Activated CD4-positive, alpha-beta memory T cell treated with anti-CD3 and anti-CD28 coated beads, Interleukin-2, amount 10 ng/mL, durations not matched to agents 7 days and 5 days (primary cell): ENCODE data around the gene HOXA3. TPM values are rescaled to one million over a fixed set of nuclear protein-coding genes. Genes with fewer than 3 reads are reported as not detected.

Experiments
- CTCF ChIA-PET: fragments of 350-600 bp; sonication (Branson Sonifier 250); formaldehyde crosslinking; loops from one replicate; lab custom pipeline; 2021; ENCODE audit warnings: antibody characterized with exemption, inconsistent platforms; lab: Charles Lee
- POLR2A ChIA-PET: fragments of 350-600 bp; sonication (Branson Sonifier 250); formaldehyde crosslinking; loops from one replicate; lab custom pipeline; 2021; ENCODE audit warnings: antibody characterized with exemption; lab: Charles Lee
- DNase-seq: peaks from one replicate; pipeline ENCODE4 v3.0.0-alpha.2; 2020
- H3K27ac Mint-ChIP-seq: one replicate; pipeline ENCODE4 v1.8.0; 2021; ENCODE audit warnings: mild to moderate bottlenecking, mixed read lengths
- H3K27me3 Mint-ChIP-seq: one replicate; pipeline ENCODE4 v1.8.0; 2021; ENCODE audit warnings: mixed read lengths
- H3K36me3 Mint-ChIP-seq: one replicate; pipeline ENCODE4 v1.8.0; 2021; ENCODE audit warnings: low read depth, mixed read lengths
- H3K4me1 Mint-ChIP-seq: one replicate; pipeline ENCODE4 v1.8.0; 2021; ENCODE audit warnings: mixed read lengths
- H3K4me3 Mint-ChIP-seq: one replicate; pipeline ENCODE4 v1.8.0; 2021; ENCODE audit warnings: mild to moderate bottlenecking, mixed read lengths
- H3K9me3 Mint-ChIP-seq: one replicate; pipeline ENCODE4 v1.8.0; 2021; ENCODE audit warnings: mixed read lengths
- total RNA-seq, 2 experiments: library from RNA; stranded (reverse); gene quantifications; one replicate each; pipeline ENCODE4 v1.2.3, GENCODE V29; 2021

The HOXA3 gene
- total RNA-seq, 2 experiments from 2014 or later = not detected

DNA sequence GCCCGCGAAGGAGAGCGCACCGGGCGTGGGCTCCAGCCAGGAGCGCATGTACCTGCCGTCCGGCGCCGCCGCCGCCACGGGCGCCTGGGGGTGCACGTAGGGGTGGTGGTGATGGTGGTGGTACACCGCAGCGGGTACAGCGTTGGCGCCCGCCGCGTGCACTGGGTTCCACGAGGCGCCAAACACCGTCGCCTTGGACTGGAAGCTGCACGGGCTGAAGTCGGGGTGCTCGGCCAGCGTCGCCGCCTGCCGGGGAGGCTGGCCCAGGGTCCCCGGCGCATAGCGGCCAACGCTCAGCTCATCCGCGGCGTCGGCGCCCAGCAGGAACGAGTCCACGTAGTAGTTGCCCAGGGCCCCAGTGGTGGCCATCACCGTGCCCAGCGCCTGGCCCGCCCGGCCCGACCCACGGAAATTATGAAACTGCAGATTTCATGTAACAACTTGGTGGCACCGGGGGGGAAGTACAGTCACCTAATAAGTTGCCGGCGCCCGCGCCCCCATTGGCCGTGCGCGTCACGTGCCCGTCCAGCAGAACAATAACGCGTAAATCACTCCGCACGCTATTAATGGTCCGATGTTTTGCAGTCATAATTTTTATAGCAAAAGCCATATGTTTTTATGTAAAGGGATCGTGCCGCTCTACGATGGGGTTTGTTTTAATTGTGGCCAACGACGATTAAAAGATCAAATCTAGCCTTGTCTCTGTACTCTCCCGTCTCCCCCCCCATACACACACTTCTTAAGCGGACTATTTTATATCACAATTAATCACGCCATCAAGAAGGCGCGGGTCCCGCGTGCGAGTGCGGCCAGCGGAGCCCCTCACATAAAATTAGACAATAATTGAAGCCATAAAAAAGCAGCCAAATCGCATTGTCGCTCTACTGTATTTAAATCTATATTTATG is 13.0 kb upstream of the HOXA3 start, which contains the start of gene HOXA9:
Gene HOXA9, minus strand, starts transcription at position 449 of the 907 bp plus-strand sequence. Its CDS starts 80 bp downstream, at position 369.
- peak within 1 kb of the TSS; percentile 30 for H3K4me3 Mint-ChIP-seq
- peaks cover 79% of the 10 kb centered on the region for H3K27me3 Mint-ChIP-seq
- DNase-seq = no peak
- no peaks in the 10 kb centered on the region for H3K9me3 Mint-ChIP-seq
- ChIA-PET CTCF (interaction anchor here (1.5 kb wide), 1 partner anchor 1311 kb away, joined by 3 read pairs; no protein-coding TSS in a partner anchor), POLR2A (no interaction called here)
- peak within 1 kb of the TSS; percentile 65 for H3K27ac Mint-ChIP-seq
- H3K36me3 Mint-ChIP-seq = no peaks in the 10 kb centered on the region
- H3K4me1 Mint-ChIP-seq = peaks cover 12% of the 10 kb centered on the region

DNA sequence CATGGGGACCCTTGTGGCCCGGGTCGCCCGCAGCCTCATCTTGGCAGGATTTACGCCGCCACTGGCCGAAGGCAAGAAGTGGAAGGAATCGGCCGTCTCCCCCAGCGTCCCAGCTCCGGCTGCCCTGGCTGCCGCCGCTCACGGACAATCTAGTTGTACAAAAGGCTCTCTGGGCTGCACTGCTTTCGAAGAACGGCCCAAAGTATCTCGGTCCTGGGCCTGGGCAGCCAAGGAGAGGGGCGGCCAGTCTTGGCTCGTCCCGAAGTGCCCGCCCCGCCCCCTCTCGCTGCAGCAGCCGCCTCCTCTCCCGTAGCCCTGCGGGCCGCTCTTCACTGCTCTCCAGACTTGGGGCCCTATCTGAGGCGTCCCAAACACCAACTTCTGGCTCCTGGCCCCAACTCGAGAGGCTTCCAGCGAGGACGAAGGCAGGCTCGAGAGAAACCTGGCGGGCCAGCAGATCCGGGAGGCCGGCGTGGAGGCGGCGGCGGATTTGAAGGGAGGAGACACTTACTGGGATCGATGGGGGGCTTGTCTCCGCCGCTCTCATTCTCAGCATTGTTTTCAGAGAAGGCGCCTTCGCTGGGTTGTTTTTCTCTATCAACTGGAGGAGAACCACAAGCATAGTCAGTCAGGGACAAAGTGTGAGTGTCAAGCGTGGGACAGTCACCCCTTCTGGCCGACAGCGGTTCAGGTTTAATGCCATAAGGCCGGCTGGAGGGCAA is 12.1 kb upstream of the HOXA3 start:
- H3K27ac Mint-ChIP-seq = no peak overlapping the region
- CTCF ChIA-PET = no interaction called here
- no peak for DNase-seq
- H3K4me3 Mint-ChIP-seq = peak overlapping the region; percentile 24
- H3K27me3 Mint-ChIP-seq = peaks cover 82% of the 10 kb centered on the region
- POLR2A ChIA-PET = no interaction called here
- no peaks in the 10 kb centered on the region for H3K9me3 Mint-ChIP-seq
- H3K4me1 Mint-ChIP-seq = peaks cover 19% of the 10 kb centered on the region
- no peaks in the 10 kb centered on the region for H3K36me3 Mint-ChIP-seq

DNA sequence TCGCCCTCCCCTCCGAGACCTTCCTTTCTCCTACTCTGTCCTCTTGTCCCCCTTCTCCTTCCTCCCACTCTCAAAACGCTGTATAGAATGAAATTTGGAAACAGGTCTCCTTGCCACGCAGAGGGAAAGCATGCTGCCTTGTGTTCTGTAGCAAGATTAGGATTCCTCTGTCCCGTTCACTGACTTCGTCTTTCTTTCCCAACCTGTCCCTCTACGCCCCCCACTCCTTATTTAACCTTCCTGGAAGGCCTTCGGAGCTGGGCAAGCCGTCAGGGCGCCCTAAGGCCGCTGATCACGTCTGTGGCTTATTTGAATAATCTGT is 11.6 kb upstream of the HOXA3 start:
- H3K36me3 Mint-ChIP-seq = no peaks in the 10 kb centered on the region
- no peak for DNase-seq
- peaks cover 19% of the 10 kb centered on the region for H3K4me1 Mint-ChIP-seq
- ChIA-PET POLR2A (no interaction called here), CTCF (no interaction called here)
- no peak overlapping the region for H3K4me3 Mint-ChIP-seq
- H3K9me3 Mint-ChIP-seq = no peaks in the 10 kb centered on the region
- peaks cover 85% of the 10 kb centered on the region for H3K27me3 Mint-ChIP-seq
- H3K27ac Mint-ChIP-seq = no peak overlapping the region

DNA sequence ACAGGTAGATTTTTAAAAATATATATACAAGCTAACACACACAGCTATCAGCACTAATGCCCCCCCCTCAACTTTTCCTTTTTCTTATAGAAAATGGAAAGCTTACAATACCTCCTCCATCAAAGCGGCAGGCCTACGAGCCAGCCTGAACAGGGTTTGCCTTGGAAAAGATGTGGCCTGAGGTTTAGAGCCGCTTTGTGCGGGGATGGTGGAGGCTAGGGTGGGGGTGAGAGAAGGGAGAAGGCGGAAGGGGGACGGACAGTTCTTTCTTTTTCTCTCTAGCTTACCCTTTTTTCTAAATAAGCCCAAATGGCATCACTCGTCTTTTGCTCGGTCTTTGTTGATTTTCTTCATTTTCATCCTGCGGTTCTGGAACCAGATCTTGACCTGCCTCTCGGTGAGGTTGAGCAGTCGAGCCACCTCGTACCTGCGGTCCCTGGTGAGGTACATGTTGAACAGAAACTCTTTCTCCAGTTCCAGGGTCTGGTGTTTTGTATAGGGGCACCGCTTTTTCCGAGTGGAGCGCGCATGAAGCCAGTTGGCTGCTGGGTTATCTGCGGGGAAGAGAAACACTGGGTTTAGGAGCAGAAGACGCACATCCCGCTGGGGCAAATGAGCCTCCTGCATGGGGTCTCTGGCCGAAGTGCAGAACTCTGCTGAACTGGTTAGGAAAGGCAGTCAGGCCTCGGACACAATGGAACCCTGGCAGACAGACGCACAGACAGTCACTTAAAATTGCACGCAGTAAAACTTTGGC is 11.1 kb upstream of the HOXA3 start:
- CTCF ChIA-PET = interaction anchor here (0.6 to 1.6 kb wide), 5 partner anchors 13 to 311 kb away, joined by 3 to 7 read pairs (median 5); no protein-coding TSS in a partner anchor
- POLR2A ChIA-PET = interaction anchor here (1.2 kb wide), 1 partner anchor 31 kb away, joined by 3 read pairs; no protein-coding TSS in a partner anchor
- Mint-ChIP-seq H3K4me1 (peaks cover 18% of the 10 kb centered on the region), H3K4me3 (no peak overlapping the region), H3K9me3 (no peaks in the 10 kb centered on the region), H3K27ac (no peak overlapping the region), H3K36me3 (no peaks in the 10 kb centered on the region), H3K27me3 (peaks cover 85% of the 10 kb centered on the region)
- DNase-seq = no peak

DNA sequence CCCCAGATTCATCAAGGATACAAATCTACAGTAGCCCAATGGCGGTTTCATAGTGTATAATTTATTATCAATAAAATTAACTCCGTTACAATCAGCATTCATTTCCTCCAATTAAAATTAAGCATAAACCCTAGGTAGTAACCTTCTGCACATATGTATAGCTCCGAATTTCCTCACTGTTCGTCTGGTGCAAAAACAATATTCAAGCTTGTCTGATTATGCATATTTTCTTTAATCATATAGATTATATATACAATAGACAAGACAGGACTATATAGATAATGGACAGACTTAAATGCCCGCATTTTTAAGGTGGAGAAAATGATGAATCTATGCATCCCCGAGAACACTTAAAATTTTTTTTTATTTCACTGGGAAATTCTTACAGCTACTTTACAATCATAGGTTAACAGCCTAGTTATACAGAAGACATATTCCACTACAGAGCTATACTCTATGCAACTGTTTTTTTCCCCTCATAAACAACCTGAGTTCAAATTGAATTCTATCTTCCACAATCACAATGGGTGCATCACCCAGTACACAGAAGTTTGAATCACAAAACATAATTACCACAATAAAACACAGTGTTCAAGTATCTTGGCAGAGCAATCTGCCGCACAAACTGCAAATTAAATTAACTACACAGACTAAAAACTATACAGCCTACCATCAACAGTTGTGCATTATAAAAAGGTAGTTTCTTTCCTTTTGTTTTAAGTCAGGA is 10.3 kb upstream of the HOXA3 start:
- Mint-ChIP-seq H3K4me1 (peaks cover 20% of the 10 kb centered on the region), H3K9me3 (no peaks in the 10 kb centered on the region), H3K36me3 (no peaks in the 10 kb centered on the region), H3K4me3 (no peak overlapping the region), H3K27ac (no peak overlapping the region), H3K27me3 (peaks cover 85% of the 10 kb centered on the region)
- DNase-seq = no peak
- ChIA-PET CTCF (interaction anchor here (0.6 to 2.4 kb wide), 8 partner anchors 10 to 310 kb away, joined by 3 to 8 read pairs (median 4); no protein-coding TSS in a partner anchor), POLR2A (interaction anchor here (1.2 kb wide), 1 partner anchor 32 kb away, joined by 3 read pairs; no protein-coding TSS in a partner anchor)

DNA sequence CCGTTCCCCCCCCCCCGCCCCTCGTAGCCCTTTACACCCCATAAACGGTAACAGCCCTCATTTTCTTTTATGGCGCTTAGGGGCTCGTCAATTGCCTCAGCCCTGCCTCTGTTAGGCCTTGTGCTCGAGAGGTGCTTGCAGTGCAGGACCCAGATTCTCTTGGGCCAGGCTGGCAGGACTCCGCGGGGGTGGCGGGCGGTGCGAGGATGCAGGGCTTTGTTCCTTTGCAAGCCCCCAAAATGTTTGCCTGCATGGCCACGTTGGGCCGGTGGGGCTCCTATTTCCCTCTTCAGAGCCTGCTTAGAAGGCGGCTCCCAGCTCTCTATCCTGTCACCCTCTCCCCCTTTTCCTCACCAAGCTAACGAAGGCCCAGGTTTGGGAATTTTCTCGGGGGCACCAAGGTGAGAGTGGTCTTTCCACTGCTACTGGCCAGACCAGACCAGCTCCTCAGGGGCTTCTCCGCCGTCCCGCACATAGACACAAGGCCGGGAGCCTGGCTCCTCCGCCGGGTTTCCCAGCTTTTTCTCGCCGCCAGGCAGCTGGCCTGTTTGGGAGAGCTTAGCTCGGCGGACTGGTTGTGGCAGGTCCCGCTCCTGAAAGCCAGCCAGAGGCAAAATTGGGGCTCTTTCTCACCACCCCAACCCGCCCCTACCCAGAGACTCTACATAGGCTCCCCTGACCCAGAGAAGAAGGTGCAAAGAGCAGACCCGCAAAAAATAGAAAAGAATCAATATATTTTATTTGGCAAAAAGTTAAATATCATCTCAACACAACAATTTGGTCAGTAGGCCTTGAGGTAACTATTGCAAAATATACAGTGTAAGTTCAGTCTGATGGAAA is 9.6 kb upstream of the HOXA3 start:
- no peaks in the 10 kb centered on the region for H3K36me3 Mint-ChIP-seq
- POLR2A ChIA-PET = interaction anchor here (1.2 to 1.9 kb wide), 2 partner anchors 11 to 33 kb away, joined by 3 to 7 read pairs; no protein-coding TSS in a partner anchor

DNA sequence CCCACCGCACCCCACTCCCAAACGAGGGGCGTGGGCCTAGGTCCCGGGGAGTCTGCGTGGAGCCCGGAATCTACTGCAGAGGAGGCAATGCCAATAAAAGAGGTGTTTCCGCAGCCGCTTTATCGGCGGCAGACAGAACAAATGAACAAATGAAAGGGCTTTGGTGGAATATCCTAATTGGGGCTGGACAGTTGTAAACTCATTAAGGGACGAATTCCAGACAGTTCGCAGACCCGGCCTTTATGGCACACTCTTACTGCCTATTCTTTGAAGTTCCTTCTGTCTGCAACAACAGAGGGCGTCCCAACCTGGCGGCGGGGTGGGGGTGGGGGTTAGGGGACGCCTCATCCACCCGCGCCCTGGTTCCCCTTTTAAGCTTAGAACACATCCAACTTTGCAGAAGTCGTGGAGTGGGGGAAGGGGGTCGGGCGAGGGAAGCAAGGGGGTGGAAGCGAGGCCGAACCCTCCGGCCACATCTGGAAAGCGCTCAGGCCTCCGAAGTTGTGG is 8.9 kb upstream of the HOXA3 start:
- no peaks in the 10 kb centered on the region for H3K9me3 Mint-ChIP-seq
- no peaks in the 10 kb centered on the region for H3K36me3 Mint-ChIP-seq
- POLR2A ChIA-PET = interaction anchor here (0.9 to 1.9 kb wide), 3 partner anchors 11 to 482 kb away, joined by 3 to 7 read pairs (median 3); no protein-coding TSS in a partner anchor
- no peak overlapping the region for H3K27ac Mint-ChIP-seq
- H3K4me3 Mint-ChIP-seq = peak overlapping the region; percentile 53
- peaks cover 84% of the 10 kb centered on the region for H3K27me3 Mint-ChIP-seq
- H3K4me1 Mint-ChIP-seq = peaks cover 19% of the 10 kb centered on the region
- DNase-seq = no peak
- CTCF ChIA-PET = interaction anchor here (0.6 to 2.4 kb wide), 25 partner anchors 9 to 1299 kb away, joined by 3 to 16 read pairs (median 6); partner anchors contain the start of gene HOXA3

More for the DNA sequence above, 9.6 kb upstream of the HOXA3 start:
- Mint-ChIP-seq H3K4me3 (no peak overlapping the region), H3K4me1 (peaks cover 19% of the 10 kb centered on the region), H3K27me3 (peaks cover 85% of the 10 kb centered on the region), H3K27ac (no peak overlapping the region), H3K9me3 (no peaks in the 10 kb centered on the region)
- CTCF ChIA-PET = interaction anchor here (0.9 to 2.4 kb wide), 8 partner anchors 11 to 85 kb away, joined by 3 to 16 read pairs (median 5); no protein-coding TSS in a partner anchor
- DNase-seq = no peak

DNA sequence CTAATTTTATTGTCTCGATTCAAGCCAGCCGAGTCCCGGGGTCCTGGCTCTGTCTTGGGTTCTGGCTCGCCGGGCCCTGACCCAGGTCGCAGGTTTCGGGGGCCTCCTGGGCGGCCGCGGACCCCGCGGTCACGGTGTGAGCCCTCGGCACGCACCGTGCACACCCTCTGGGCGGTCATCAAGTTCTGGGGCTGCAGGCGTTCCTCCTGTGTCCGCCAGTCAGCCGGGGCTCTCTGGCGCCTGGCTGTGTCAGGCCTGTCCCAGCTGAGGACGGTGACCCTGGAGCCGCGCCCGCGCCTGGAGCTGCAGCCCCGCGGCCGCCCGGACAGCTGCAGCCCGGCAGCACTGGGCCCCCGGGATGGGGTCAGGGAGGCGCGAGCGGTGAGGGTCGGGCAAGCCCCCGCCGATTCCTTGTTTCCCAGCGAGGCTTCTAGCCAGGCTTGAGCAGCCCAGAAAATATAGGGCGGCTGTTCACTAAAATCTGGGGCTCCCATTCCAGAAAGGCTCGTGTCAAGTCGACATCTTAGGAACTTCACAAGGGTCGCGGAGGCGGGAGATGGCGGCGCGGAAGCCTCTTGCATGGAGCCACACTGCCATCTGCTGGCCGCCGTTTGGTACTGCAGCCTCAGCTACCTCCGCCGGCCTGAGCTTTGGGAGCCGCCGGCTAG is 8.3 kb upstream of the HOXA3 start:
- Mint-ChIP-seq H3K4me1 (peaks cover 18% of the 10 kb centered on the region), H3K27me3 (peaks cover 84% of the 10 kb centered on the region), H3K27ac (no peak overlapping the region), H3K36me3 (no peaks in the 10 kb centered on the region), H3K4me3 (peak overlapping the region; percentile 53), H3K9me3 (no peaks in the 10 kb centered on the region)
- DNase-seq = peak; percentile 79
- ChIA-PET CTCF (interaction anchor here (0.6 to 2.4 kb wide), 25 partner anchors 9 to 1298 kb away, joined by 3 to 16 read pairs (median 6); partner anchors contain the start of gene HOXA3), POLR2A (interaction anchor here (0.9 to 1.9 kb wide), 3 partner anchors 10 to 481 kb away, joined by 3 to 7 read pairs (median 3); no protein-coding TSS in a partner anchor)

DNA sequence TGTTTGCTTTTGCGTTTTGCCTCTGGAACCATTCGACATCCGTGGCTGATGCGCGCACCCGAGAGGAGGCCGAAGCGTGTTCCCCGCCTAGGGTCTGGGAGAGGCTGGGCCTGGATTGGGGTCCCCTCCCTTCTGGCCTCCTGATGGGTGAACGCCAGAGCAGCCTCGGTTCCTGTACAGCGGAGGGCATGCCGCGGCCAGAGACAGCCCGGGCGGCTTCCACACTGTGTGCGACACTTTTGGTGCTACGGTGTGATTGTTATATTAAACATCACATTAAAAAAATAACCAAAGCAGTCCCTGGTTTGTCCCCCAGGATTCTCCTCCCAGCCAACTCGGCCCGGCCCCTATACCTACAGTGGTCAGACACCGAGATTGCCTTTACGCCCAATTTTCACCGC is 7.8 kb upstream of the HOXA3 start:
- H3K4me1 Mint-ChIP-seq = peaks cover 20% of the 10 kb centered on the region
- H3K9me3 Mint-ChIP-seq = no peaks in the 10 kb centered on the region
- no peak for DNase-seq
- H3K27me3 Mint-ChIP-seq = peaks cover 86% of the 10 kb centered on the region
- peaks cover 3% of the 10 kb centered on the region for H3K36me3 Mint-ChIP-seq
- ChIA-PET POLR2A (interaction anchor here (1.0 to 1.9 kb wide), 2 partner anchors 9 to 481 kb away, joined by 3 to 7 read pairs; no protein-coding TSS in a partner anchor), CTCF (interaction anchor here (0.9 to 1.7 kb wide), 12 partner anchors 10 to 791 kb away, joined by 3 to 16 read pairs (median 7); no protein-coding TSS in a partner anchor)
- H3K27ac Mint-ChIP-seq = no peak overlapping the region
- no peak overlapping the region for H3K4me3 Mint-ChIP-seq
